WTC11 (cell line): ENCODE measurements around the gene ZNF19. TPM values are rescaled to one million over a fixed set of nuclear protein-coding genes. Genes with fewer than 3 reads are reported as not detected.

ENCODE experiments used
- ATAC-seq: fragments of 200-7000 bp; cut with Tn5 transposase; 2 replicates; pipeline ENCODE4 v1.10.0; 2021; ENCODE audit warnings: mild to moderate bottlenecking, moderate library complexity
- CTCF ChIA-PET: fragments of 300-600 bp; sonication (Branson Sonifier 250); formaldehyde crosslinking; loops from one replicate; lab custom pipeline; 2021; ENCODE audit warnings: antibody characterized with exemption; lab: Charles Lee
- POLR2A ChIA-PET: fragments of 350-600 bp; sonication (Branson Sonifier 250); formaldehyde crosslinking; loops from one replicate; lab custom pipeline; 2021; ENCODE audit warnings: antibody characterized with exemption; lab: Charles Lee
- DNase-seq: peaks from one replicate; pipeline ENCODE4 v3.0.0; 2021; ENCODE audit warnings: low spot score
- H3K27ac Mint-ChIP-seq: 2 replicates; pipeline ENCODE4 v1.8.0; 2021; ENCODE audit warnings: mixed read lengths
- H3K27me3 Mint-ChIP-seq: 2 replicates; pipeline ENCODE4 v1.8.0; 2021; ENCODE audit warnings: low read depth, mild to moderate bottlenecking, moderate library complexity, mixed read lengths
- H3K36me3 Mint-ChIP-seq: 2 replicates; pipeline ENCODE4 v1.8.0; 2021; ENCODE audit warnings: mixed read lengths
- H3K4me1 Mint-ChIP-seq: 2 replicates; pipeline ENCODE4 v1.8.0; 2022; ENCODE audit warnings: mixed read lengths
- H3K4me3 Mint-ChIP-seq: 2 replicates; pipeline ENCODE4 v1.8.0; 2021; ENCODE audit warnings: mild to moderate bottlenecking, moderate library complexity, mixed read lengths
- H3K9me3 Mint-ChIP-seq: 2 replicates; pipeline ENCODE4 v1.8.0; 2021; ENCODE audit warnings: mixed read lengths
- ARID4B ChIP-seq: sonication (generic); formaldehyde crosslinking; IDR thresholded peaks from 2 replicates; pipeline ENCODE4 v1.8.0; 2023; ENCODE audit warnings: missing genetic modification reagents, mild to moderate bottlenecking, borderline replicate concordance
- ELF4 ChIP-seq: sonication (generic); formaldehyde crosslinking; IDR thresholded peaks from 2 replicates; pipeline ENCODE4 v1.8.1; 2022; ENCODE audit warnings: low read depth, mild to moderate bottlenecking, moderate library complexity, missing genetic modification reagents
- JAZF1 ChIP-seq: fragments of 250-450 bp; sonication (Bioruptor Pico); IDR thresholded peaks from 2 replicates; pipeline ENCODE4 v1.9.0; 2021; ENCODE audit warnings: moderate library complexity, mild to moderate bottlenecking, inconsistent platforms
- NFYB ChIP-seq: sonication (generic); formaldehyde crosslinking; conservative IDR thresholded peaks from 2 replicates; pipeline ENCODE4 v1.8.0; 2022; ENCODE audit warnings: low read depth, missing genetic modification reagents
- SOX15 ChIP-seq: fragments of 250-450 bp; sonication (Bioruptor Pico); IDR thresholded peaks from 2 replicates; pipeline ENCODE4 v1.9.0; 2021; ENCODE audit warnings: mild to moderate bottlenecking
- ZBTB43 ChIP-seq: sonication (generic); formaldehyde crosslinking; IDR thresholded peaks from 2 replicates; pipeline ENCODE4 v1.8.1; 2023; ENCODE audit warnings: mild to moderate bottlenecking, missing genetic modification reagents
- ZNF317 ChIP-seq: sonication (generic); formaldehyde crosslinking; IDR thresholded peaks from 2 replicates; pipeline ENCODE4 v1.8.1; 2023; ENCODE audit warnings: low read depth, mild to moderate bottlenecking, moderate library complexity, missing genetic modification reagents, borderline replicate concordance
- ZNF396 ChIP-seq: fragments of 250-450 bp; sonication (Bioruptor Pico); IDR thresholded peaks from 2 replicates; pipeline ENCODE4 v1.8.0; 2021; ENCODE audit warnings: mild to moderate bottlenecking, moderate library complexity, borderline replicate concordance
- ZNF532 ChIP-seq: fragments of 250-450 bp; sonication (Bioruptor Pico); IDR thresholded peaks from 2 replicates; pipeline ENCODE4 v1.9.0; 2021; ENCODE audit warnings: mild to moderate bottlenecking, borderline replicate concordance
- total RNA-seq: library from RNA; stranded (reverse); gene quantifications from 3 replicates; pipeline ENCODE4 v1.2.3, GENCODE V29; 2021
- TF ChIP-seq, protein P1 (sequence below): fragments of 250-450 bp; sonication (Bioruptor Pico); IDR thresholded peaks from 2 replicates; pipeline ENCODE4 v1.9.0; 2021; ENCODE audit warnings: moderate library complexity, mild to moderate bottlenecking, inconsistent platforms, borderline replicate concordance
- TF ChIP-seq, protein P2 (sequence below): fragments of 200-600 bp; IDR thresholded peaks from 2 replicates; pipeline ENCODE4 v1.8.0; 2022; ENCODE audit warnings: antibody characterized with exemption
- TF ChIP-seq, protein P3 (sequence below): sonication (generic); formaldehyde crosslinking; IDR thresholded peaks from 2 replicates; pipeline ENCODE4 v1.8.1; 2022; ENCODE audit warnings: low read depth, mild to moderate bottlenecking, moderate library complexity, missing genetic modification reagents, borderline replicate concordance

The ZNF19 gene
- total RNA-seq, 1 experiment from 2014 or later = 4.3 TPM

- TF ChIP-seq NFYB (CRISPR knock-in tag) = no peak
- no peak for TF ChIP-seq SOX15 (CRISPR knock-in tag)
- no peak for TF ChIP-seq ZNF396 (CRISPR knock-in tag)
- TF ChIP-seq ZBTB43 (CRISPR knock-in tag) = no peak
- no peak for TF ChIP-seq ZNF317 (CRISPR knock-in tag)
- no peak for TF ChIP-seq ZNF532 (CRISPR knock-in tag)
- no peak for TF ChIP-seq ELF4 (CRISPR knock-in tag)
- TF ChIP-seq, protein P1, sequence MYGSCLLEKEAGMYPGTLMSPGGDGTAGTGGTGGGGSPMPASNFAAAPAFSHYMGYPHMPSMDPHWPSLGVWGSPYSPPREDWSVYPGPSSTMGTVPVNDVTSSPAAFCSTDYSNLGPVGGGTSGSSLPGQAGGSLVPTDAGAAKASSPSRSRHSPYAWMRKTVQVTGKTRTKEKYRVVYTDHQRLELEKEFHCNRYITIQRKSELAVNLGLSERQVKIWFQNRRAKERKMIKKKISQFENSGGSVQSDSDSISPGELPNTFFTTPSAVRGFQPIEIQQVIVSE (CRISPR knock-in tag) = no peak
- TF ChIP-seq ARID4B (CRISPR knock-in tag) = no peak
Measured at GRCh38 chr16:71443714-71444113, 45.4 kb downstream of the ZNF19 start (continued).

- no peak within 1 kb of the TSS for H3K4me3 Mint-ChIP-seq
- no peak within 1 kb of the TSS for H3K27ac Mint-ChIP-seq
- H3K9me3 Mint-ChIP-seq = peaks cover 26% of the 10 kb centered on the region
- TF ChIP-seq, protein P2, sequence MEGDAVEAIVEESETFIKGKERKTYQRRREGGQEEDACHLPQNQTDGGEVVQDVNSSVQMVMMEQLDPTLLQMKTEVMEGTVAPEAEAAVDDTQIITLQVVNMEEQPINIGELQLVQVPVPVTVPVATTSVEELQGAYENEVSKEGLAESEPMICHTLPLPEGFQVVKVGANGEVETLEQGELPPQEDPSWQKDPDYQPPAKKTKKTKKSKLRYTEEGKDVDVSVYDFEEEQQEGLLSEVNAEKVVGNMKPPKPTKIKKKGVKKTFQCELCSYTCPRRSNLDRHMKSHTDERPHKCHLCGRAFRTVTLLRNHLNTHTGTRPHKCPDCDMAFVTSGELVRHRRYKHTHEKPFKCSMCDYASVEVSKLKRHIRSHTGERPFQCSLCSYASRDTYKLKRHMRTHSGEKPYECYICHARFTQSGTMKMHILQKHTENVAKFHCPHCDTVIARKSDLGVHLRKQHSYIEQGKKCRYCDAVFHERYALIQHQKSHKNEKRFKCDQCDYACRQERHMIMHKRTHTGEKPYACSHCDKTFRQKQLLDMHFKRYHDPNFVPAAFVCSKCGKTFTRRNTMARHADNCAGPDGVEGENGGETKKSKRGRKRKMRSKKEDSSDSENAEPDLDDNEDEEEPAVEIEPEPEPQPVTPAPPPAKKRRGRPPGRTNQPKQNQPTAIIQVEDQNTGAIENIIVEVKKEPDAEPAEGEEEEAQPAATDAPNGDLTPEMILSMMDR = no peak
- TF ChIP-seq JAZF1 (CRISPR knock-in tag) = no peak
- TF ChIP-seq, protein P3, sequence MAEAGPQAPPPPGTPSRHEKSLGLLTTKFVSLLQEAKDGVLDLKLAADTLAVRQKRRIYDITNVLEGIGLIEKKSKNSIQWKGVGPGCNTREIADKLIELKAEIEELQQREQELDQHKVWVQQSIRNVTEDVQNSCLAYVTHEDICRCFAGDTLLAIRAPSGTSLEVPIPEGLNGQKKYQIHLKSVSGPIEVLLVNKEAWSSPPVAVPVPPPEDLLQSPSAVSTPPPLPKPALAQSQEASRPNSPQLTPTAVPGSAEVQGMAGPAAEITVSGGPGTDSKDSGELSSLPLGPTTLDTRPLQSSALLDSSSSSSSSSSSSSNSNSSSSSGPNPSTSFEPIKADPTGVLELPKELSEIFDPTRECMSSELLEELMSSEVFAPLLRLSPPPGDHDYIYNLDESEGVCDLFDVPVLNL (CRISPR knock-in tag) = no peak
- TF ChIP-seq, all 79 proteins: peak for 0
- Mint-ChIP-seq H3K36me3 (peaks cover 1% of the 10 kb centered on the region), H3K27me3 (peaks cover 15% of the 10 kb centered on the region), H3K4me1 (peaks cover 7% of the 10 kb centered on the region; the same call in 1 of the 2 replicates)
- CTCF ChIA-PET = interaction anchor here (1.0 kb wide), 1 partner anchor 58 kb away, joined by 5 read pairs; no protein-coding TSS in a partner anchor
- no peak for ATAC-seq
- DNase-seq = no peak
- POLR2A ChIA-PET = no interaction called here
Measured at GRCh38 chr16:71442051-71442440, 47.1 kb downstream of the ZNF19 start, which contains the start of gene TLE7. Gene TLE7 (minus strand): TSS chr16:71442054. CDS start chr16:71433324, 8,730 bp downstream.
